Measurements from ENCODE around the gene PHRF1.

The PHRF1 gene

DNA sequence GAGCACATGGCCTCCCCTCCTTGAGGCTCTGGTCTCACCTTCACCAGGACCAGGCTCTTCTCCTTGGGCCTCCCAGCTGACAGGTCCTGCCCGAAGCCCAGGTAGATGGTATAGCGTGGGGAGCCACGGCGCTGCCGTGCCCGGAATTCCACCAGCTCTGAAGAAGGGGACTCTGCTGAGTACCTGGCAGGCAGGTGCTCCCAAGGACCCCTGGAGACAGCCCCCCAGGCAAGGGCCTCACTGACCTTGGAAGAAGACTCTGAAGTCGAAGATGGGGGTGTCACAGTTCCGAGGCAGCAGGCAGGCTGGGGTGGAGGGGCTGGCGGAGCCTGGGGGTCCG is 36.7 kb downstream of the PHRF1 start:
- Histone ChIP-seq H3K4me1 (ENCODE audit: control insufficient read depth, insufficient read depth, low read length, poor library complexity, severe bottlenecking) (peaks cover 19% of the 10 kb centered on the region), H3K36me3 (ENCODE audit: control insufficient read depth, insufficient read depth, low read length) (peaks cover 61% of the 10 kb centered on the region), H3K4me3 (ENCODE audit: extremely low read depth, insufficient read depth, low read length, poor library complexity, severe bottlenecking) (no peak overlapping the region), H3K9me3 (ENCODE audit: control insufficient read depth, low read length) (no peaks in the 10 kb centered on the region), H3K27ac (ENCODE audit: low read depth, low read length, severe bottlenecking) (peak overlapping the region; percentile 23)
- WGBS, 2 experiments (ENCODE audit: insufficient coverage in 2 of 2), result 94% methylated on average over 10 of the region's 10 CpGs

DNA sequence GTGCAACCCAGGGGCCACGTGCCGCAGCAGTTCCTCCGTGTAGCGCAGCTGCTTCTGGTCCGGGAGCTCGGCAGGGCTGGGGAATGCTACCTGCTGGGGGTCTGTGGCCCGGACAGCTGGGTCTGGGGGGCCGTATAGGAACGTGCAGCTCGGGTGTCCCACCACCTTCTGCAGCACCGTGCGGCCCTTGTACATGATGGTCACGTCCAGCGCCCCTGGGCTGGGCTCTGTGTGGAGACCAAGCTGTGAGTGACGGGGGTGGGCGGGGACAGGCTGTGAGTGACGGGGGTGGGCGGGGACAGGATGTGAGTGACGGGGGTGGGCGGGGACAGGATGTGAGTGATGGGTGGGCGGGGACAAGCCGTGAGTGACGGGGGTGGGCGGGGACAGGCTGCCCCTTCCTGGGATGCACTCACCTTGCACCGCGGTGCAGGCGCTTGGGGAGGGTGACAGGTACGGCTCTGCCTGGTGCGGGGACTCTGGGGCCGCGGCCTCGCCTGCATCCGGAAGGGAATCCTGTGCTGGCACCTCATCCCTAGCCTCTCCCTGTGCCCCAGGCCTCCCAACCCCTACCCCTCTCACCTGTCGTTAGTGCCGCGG is 37.2 kb downstream of the PHRF1 start:
- 42 to 46% methylated on average over 19 to 20 of the region's 36 CpGs for WGBS, 2 experiments (ENCODE audit: insufficient coverage in 2 of 2)
- Histone ChIP-seq H3K4me3 (ENCODE audit: extremely low read depth, insufficient read depth, low read length, poor library complexity, severe bottlenecking) (no peak overlapping the region), H3K27ac (ENCODE audit: low read depth, low read length, severe bottlenecking) (peak overlapping the region; percentile 23), H3K4me1 (ENCODE audit: control insufficient read depth, insufficient read depth, low read length, poor library complexity, severe bottlenecking) (peaks cover 19% of the 10 kb centered on the region), H3K36me3 (ENCODE audit: control insufficient read depth, insufficient read depth, low read length) (peaks cover 59% of the 10 kb centered on the region), H3K9me3 (ENCODE audit: control insufficient read depth, low read length) (no peaks in the 10 kb centered on the region)

DNA sequence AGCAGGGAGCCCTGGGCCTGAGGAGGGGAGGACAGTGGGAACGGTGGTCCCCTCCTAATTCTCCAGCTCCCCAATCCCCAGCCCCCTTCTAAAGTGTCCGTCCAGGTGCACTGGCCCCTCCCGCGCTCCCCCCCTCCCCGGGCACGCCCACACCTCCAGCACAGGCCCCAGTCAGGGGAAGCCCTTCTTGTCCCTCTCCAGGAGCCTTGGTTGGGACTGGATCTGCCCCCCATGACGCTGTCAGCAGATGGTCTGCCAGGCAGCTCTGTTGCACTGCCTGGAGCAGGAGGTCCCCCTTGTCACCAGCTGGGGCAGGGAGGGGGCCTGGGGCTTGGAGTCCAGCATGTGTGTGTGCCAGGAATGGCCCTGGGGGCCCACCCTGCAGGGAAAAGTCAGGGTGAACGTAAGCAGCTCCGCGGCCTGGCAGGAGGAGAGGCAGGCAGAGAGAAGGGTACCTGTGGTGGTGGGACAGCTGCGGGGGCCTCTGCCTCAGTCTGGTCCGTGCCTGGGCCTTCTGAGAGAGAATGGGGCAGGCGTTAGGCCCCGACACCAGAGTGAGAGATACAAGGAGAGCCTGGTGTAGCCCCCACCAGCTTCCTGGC is 37.9 kb downstream of the PHRF1 start:
- H3K4me1 ChIP-seq (ENCODE audit: control insufficient read depth, insufficient read depth, low read length, poor library complexity, severe bottlenecking), result peaks cover 19% of the 10 kb centered on the region
- peaks cover 52% of the 10 kb centered on the region for H3K36me3 ChIP-seq (ENCODE audit: control insufficient read depth, insufficient read depth, low read length)
- no peaks in the 10 kb centered on the region for H3K9me3 ChIP-seq (ENCODE audit: control insufficient read depth, low read length)
- no peak overlapping the region for H3K27ac ChIP-seq (ENCODE audit: low read depth, low read length, severe bottlenecking)
- 84 to 96% methylated on average over 4 to 10 of the region's 14 CpGs for WGBS, 2 experiments (ENCODE audit: insufficient coverage in 2 of 2)
- no peak overlapping the region for H3K4me3 ChIP-seq (ENCODE audit: extremely low read depth, insufficient read depth, low read length, poor library complexity, severe bottlenecking)

DNA sequence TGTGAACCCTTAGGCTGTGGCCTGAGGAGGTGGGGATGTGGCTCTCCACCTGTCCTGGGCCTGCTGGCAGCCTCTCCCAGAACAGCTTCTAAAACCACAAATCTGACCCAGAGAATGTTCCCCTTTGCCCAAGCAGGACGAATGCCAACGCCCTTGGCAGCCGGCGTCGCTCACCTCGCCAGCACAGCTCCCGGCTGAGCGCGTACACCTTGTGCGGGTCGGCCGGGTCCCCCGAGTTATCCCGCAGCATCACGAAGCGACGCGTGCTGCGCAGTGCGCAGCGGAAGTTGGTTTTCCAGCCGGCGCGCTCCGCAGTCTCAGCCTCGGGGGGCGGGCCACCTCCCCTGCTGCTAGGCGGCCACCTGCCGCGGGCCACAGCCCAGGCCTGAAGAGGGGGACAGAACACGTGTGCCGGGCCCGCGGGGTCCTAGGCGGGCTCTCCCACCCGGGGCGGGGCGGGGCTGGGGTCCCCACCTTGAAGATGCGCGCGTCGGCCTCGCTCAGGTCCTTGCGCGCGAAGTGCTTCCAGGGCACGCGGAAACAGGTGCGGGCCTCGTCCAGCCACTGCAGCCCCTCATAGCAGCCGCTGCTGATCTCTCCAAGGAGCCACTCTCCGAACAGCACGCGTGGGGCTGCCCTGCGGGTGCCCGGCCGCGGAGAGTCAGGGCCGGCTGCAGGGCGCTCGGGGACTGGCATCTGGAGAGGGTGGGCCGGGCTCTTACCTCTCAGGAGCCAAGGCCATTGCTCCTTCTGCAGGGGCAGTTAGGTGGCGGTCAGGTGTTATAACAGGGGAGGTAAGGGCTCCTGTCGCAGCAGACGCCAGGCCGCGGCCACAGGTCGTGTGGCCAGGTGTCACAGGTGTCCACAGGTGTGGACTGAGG is 38.6 kb downstream of the PHRF1 start:
- peaks cover 45% of the 10 kb centered on the region for H3K36me3 ChIP-seq (ENCODE audit: control insufficient read depth, insufficient read depth, low read length)
- H3K4me3 ChIP-seq (ENCODE audit: extremely low read depth, insufficient read depth, low read length, poor library complexity, severe bottlenecking), result peak overlapping the region; percentile 58
- peak overlapping the region; percentile 87 for H3K27ac ChIP-seq (ENCODE audit: low read depth, low read length, severe bottlenecking)
- H3K9me3 ChIP-seq (ENCODE audit: control insufficient read depth, low read length), result no peaks in the 10 kb centered on the region
- peaks cover 19% of the 10 kb centered on the region for H3K4me1 ChIP-seq (ENCODE audit: control insufficient read depth, insufficient read depth, low read length, poor library complexity, severe bottlenecking)
- 93 to 94% methylated on average over 63 to 66 of the region's 68 CpGs for WGBS, 2 experiments (ENCODE audit: insufficient coverage in 2 of 2)

DNA sequence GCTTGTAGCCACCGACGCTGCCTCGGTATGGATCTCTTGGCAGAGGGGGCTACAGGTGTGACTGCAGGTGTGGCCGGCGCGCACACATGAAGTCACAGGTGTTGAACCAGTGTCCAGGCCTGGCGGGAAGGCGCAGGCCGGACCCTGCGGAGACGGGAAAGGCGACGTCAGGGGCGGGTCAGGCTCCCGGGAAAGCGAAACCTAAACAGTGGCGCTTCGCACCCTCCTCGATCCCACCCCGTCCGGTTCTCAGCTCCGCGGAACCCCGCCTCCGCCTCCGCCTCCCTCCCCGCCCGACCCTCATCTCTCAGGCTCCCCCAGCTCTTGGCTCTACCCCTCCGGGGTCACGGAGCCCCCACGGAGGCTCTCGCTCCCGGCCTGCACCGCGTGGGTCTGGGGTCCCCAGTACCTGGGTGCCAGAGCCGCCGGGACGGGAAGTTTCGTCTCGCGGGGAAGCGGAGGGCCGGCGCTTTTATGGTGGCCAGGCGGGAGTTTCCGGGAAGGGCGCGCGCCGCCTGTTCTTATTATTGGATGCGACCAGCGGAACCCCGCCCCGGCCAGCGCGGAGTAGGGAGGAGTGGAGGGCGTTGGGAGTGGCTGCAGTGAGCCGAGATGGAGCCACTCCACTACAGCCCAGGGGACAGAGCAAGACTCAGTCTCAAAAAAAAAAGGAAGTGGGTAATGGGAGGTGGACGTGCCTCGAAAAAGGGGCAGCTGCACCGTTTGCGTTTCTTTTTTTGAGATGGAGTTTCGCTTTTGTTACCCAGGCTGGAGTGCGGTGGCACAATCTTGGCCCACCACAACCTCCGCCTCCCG is 39.4 kb downstream of the PHRF1 start, which contains the start of gene IRF7:
IRF7 (minus strand) TSS at position 447 of the 816 bp plus-strand sequence. CDS start 586 bp downstream, outside the sequence.
- H3K36me3 ChIP-seq (ENCODE audit: control insufficient read depth, insufficient read depth, low read length), result peaks cover 37% of the 10 kb centered on the region
- H3K27ac ChIP-seq (ENCODE audit: low read depth, low read length, severe bottlenecking), result peak within 1 kb of the TSS; percentile 87
- peaks cover 19% of the 10 kb centered on the region for H3K4me1 ChIP-seq (ENCODE audit: control insufficient read depth, insufficient read depth, low read length, poor library complexity, severe bottlenecking)
- 11 to 12% methylated on average over 46 to 56 of the region's 66 CpGs for WGBS, 2 experiments (ENCODE audit: insufficient coverage in 2 of 2)
- H3K4me3 ChIP-seq (ENCODE audit: extremely low read depth, insufficient read depth, low read length, poor library complexity, severe bottlenecking), result peak within 1 kb of the TSS; percentile 58
- no peaks in the 10 kb centered on the region for H3K9me3 ChIP-seq (ENCODE audit: control insufficient read depth, low read length)

DNA sequence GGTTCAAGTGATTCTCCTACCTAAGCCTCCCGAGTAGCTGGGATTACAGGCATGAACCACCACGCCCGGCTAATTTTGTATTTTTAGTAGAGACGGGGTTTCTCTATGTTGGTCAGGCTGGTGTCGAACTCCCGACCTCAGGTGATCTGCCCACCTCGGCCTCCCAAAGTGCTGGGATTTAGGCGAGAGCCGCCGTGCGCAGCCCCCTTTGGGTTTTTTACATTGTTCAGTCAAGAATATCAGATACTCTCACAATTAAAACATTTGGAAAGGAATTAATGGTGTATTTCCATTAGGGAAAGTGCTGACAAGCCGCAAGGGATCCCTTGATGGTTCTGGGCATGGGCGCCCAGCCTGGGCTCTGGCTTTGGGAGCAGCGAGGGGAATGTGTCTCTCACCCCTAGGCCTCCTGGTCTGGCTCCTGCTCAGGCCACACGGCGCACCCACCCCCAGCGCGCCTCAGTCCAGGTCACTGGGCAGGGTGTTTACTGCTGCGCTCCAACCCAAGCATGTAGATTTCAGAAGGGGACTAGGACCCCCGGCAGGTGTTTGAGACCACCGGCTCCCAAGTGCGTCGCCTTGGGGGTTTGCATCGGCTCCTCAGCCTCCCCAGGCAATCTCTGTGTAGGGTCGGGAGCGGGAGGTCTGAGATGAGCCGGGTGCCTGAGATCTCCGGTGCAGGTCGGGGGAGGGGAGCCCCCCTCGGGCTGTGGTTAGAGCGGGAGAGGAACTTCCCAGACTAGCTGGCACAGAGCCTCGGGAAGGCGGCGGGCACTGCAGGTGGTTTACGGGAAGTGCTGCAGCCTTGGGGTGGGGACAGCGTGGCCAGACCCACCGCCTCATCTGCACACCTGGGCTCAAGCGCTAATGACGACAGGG is 40.3 kb downstream of the PHRF1 start:
- Histone ChIP-seq H3K36me3 (ENCODE audit: control insufficient read depth, insufficient read depth, low read length) (peaks cover 29% of the 10 kb centered on the region), H3K27ac (ENCODE audit: low read depth, low read length, severe bottlenecking) (no peak overlapping the region), H3K4me3 (ENCODE audit: extremely low read depth, insufficient read depth, low read length, poor library complexity, severe bottlenecking) (peak overlapping the region; percentile 58), H3K9me3 (ENCODE audit: control insufficient read depth, low read length) (no peaks in the 10 kb centered on the region), H3K4me1 (ENCODE audit: control insufficient read depth, insufficient read depth, low read length, poor library complexity, severe bottlenecking) (peaks cover 19% of the 10 kb centered on the region)
- WGBS, 2 experiments (ENCODE audit: insufficient coverage in 2 of 2), result 95 to 96% methylated on average over 33 to 35 of the region's 39 CpGs

DNA sequence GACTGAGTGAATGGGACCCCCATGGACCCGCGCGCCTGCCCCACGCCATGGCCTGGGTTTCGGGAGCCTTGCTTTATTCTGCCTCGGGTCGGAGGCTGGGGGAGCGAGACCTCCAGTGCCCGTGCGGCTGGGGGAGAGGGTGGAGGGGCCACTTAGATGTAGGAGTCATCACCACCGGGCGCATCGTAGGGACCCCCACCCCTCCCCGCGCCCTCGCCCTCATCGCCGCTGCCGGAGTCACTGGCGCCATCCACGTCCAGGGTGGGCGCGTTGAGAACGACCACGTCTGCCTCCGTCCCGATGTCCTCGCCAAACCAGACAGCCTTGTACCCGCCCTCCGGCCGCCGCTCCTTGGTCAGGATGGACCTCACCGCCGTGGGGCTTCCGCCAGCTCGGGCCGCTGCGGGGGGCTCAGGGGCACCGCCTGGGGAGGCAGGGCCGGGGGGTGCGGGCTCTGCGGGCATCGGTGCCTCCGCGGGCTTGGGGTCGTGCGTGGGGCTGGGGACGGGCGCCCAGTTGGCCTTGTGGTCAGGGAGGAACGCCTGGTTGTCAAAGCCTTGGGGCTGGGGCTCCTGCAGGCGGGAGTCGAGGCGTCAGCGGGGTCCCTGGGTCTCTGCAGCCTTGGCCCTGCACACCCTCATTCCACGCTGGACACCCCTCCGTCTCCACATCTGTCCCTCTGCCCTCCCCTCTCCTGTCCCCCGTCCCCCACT is 41.1 kb downstream of the PHRF1 start:
- WGBS, 2 experiments (ENCODE audit: insufficient coverage in 2 of 2), result 95 to 96% methylated on average over 48 to 56 of the region's 57 CpGs
- Histone ChIP-seq H3K4me1 (ENCODE audit: control insufficient read depth, insufficient read depth, low read length, poor library complexity, severe bottlenecking) (peaks cover 19% of the 10 kb centered on the region), H3K27ac (ENCODE audit: low read depth, low read length, severe bottlenecking) (no peak overlapping the region), H3K4me3 (ENCODE audit: extremely low read depth, insufficient read depth, low read length, poor library complexity, severe bottlenecking) (no peak overlapping the region), H3K36me3 (ENCODE audit: control insufficient read depth, insufficient read depth, low read length) (peaks cover 22% of the 10 kb centered on the region), H3K9me3 (ENCODE audit: control insufficient read depth, low read length) (no peaks in the 10 kb centered on the region)

DNA sequence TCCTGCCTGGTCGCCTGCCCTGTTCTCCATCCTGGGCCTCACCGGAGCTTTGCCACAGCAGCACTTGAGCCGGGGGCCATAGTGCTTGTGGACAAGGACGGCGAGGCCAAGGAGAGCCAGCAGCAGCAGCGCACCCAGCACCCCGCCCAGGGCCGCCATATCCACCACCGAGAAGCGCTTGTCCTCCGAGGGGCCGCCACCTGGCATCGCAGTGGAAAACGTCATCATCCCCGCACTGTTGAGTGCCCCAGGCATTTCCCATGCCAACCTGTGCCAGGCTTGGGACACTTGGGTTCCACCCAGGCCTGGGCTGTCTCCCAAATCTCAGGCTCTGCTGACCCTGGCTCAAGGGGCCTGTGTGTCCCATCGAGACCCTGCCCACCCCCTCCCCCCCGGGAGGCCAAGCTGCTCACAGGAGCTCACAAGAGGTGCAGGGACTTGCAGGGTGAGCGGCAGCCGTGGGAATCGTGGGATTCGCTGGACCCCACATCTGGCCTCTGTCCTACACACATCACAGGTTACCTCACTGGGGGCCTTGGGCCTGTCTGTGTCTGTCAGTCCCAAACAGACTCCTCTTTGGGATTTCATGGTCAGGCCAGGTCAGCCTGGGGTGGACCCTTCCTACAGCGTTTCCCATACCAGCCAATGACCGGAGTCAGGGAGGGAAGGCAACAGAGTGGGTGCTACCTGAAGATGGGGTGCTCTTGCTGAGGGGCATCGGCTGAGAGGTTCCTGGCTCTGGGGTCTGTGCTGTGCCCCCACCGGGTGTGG is 41.8 kb downstream of the PHRF1 start:
- no peaks in the 10 kb centered on the region for H3K9me3 ChIP-seq (ENCODE audit: control insufficient read depth, low read length)
- H3K36me3 ChIP-seq (ENCODE audit: control insufficient read depth, insufficient read depth, low read length), result peaks cover 14% of the 10 kb centered on the region
- H3K27ac ChIP-seq (ENCODE audit: low read depth, low read length, severe bottlenecking), result no peak overlapping the region
- no peak overlapping the region for H3K4me3 ChIP-seq (ENCODE audit: extremely low read depth, insufficient read depth, low read length, poor library complexity, severe bottlenecking)
- H3K4me1 ChIP-seq (ENCODE audit: control insufficient read depth, insufficient read depth, low read length, poor library complexity, severe bottlenecking), result peaks cover 16% of the 10 kb centered on the region
- 96 to 98% methylated on average over 21 to 24 of the region's 25 CpGs for WGBS, 2 experiments (ENCODE audit: insufficient coverage in 2 of 2)

Data from mesodermal cell (in vitro differentiated cells).